NCI-H524 (cell line): Measurements from ENCODE around the gene TMEM248.
"Not testable (repeated sequence)": the region's sequence is repeated elsewhere in the genome, so short reads cannot be mapped to it uniquely, and the experiment has no call there.

Source experiments
- DNase-seq, 2 experiments: peaks; one replicate each; lab custom pipeline; 2025; lab: John Stamatoyannopoulos, UW

Gene TMEM248

GRCh38 chr7:67000601-67001258, 79.7 kb downstream of the TMEM248 start:
- DNase-seq = peak in 1 of 2 experiments; percentile 30

GRCh38 chr7:67004145-67004544, 83.1 kb downstream of the TMEM248 start:
- DNase-seq = not testable (repeated sequence)

- no peak for DNase-seq
Measured at GRCh38 chr7:67006965-67007364, 85.9 kb downstream of the TMEM248 start.
